GM21737 (cell line): Measurements from ENCODE around the gene LCT.
"Not testable (repeated sequence)": the region's sequence is repeated elsewhere in the genome, so short reads cannot be mapped to it uniquely, and the experiment has no call there.

ENCODE experiments used
- ATAC-seq: cut with Tn5 transposase; IDR thresholded peaks from one replicate; pipeline ENCODE4 v1.9.1; 2021; ENCODE audit warnings: mild to moderate bottlenecking, moderate library complexity; ENCODE audit not compliant: unreplicated experiment

Gene LCT

DNA sequence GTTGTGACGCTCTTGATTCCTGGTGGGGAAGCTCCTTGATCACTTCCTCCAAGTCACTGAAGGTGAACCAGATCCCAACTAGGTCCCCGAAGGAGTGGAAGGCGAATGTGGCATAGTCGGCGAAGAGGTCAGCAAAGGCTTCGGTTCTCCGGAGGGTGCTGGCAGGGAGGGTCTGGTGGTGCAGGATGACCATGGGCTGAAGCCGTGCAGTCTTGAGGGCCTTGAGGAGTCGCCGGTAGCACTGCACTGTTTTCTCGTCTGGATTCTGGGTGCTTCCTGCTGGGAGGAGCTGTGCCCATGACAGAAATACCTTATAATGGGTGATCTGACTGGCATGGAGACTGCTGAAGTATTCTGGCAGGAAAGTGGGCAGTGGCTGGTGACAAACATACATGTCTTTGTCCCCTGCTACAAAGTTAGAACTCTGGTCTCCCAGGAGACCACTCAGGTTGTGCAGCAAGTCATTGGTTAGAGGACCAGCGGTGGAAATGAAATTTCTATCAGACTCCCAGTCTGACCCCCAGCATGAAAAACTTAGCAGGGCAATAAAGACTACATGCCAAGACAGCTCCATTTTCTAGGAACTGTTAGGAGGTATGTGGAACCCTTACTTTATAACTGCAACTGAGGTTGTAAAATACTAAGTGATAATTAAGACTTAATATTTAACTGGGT lies at the start of gene LCT:
Gene LCT, minus strand, starts transcription at position 589 of the 675 bp plus-strand sequence. Its CDS starts 15 bp downstream, at position 574.
- no peak for ATAC-seq

DNA sequence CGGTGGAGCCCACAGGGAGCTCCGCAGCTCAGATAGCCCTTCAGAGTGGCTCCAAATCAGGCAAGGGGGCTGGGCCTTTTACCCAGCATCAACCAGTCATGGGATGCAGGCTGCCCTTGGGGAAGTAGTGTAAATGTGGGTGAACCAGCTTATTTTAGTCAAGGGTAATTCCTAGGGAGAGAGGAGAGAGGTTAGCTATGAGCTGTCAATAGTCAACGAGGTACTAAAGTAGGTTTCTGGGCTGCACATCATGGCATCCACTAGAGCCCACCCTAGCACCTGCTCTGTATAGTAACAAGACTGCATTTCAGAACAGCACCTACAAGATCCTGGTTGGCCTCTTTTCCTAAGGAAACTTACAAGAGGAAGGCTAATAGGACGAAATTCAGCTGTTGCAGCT lies 48.7 kb upstream of the LCT start:
- ATAC-seq = no peak

- ATAC-seq = no peak
Observed at GRCh38 chr2:135882415-135882814, 45.4 kb upstream of the LCT start.

DNA sequence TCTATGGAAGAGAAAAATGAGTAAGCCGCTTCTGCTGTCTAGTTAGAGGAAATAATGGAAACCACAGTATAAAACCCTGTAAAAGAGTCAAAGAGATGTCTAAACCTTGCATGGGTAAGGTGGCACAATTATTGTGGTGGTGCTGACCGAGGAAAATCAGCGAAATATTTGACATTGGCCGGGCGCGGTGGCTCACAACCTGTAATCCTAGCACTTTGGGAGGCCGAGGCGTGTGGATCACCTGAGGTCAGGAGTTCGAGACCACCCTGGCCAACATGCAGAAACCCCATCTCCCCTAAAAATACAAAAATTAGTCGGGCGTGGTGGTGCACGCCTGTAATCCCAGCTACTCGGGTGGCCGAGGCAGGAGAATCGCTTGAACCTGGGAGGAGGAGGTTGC lies 39.8 kb upstream of the LCT start:
- not testable (repeated sequence) for ATAC-seq

- ATAC-seq = peak; percentile 92
Observed at GRCh38 chr2:135876066-135876711, 39.2 kb upstream of the LCT start, which contains the start of gene MCM6. Gene MCM6 (minus strand): TSS chr2:135876443. CDS start chr2:135876365, 78 bp downstream.

- ATAC-seq = peak; percentile 49
Observed at GRCh38 chr2:135875491-135876065, 38.6 kb upstream of the LCT start.

GRCh38 chr2:135874777-135875365 lies 37.9 kb upstream of the LCT start:
- ATAC-seq = no peak

DNA sequence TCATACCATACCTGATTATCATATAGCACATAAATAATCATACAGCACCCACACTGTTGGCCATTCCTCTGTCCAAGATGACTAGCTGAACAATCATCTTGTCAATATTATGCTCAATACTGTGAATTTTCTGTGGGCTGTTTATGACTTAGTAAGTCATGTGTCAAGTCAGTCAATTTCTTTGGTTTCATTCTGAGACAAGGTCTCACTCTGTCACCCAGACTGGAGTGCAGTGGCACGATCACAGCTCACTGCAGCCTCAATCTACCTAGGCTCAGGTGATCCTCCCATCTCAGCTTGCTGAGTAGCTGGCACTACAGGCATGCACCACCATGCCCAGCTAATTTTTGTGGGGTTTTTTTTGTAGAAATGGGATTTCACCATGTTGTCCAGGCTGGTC lies 33.6 kb upstream of the LCT start:
- no peak for ATAC-seq

- ATAC-seq = no peak
Observed at GRCh38 chr2:135863233-135863632, 26.2 kb upstream of the LCT start.

- ATAC-seq = no peak
Observed at GRCh38 chr2:135862718-135863117, 25.7 kb upstream of the LCT start.

DNA sequence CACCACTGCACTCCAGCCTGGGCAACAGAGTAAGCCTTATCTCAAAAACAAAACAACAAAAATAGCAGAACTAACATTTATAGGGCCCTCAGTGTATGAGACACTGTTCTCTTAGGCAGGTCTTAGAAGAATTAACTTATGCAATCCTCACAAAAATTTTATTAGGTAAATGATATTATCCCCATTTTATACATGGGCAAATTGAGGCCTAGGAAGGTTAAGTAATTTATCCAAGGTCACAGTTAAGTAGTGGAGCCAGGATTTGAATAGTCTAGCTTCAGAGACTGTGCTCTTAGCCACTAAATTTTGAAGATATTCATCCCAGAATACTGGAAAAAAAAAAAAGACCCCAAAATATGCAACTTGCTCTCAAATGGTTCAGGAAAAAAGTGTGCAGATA lies 16.4 kb upstream of the LCT start:
- ATAC-seq = no peak

DNA sequence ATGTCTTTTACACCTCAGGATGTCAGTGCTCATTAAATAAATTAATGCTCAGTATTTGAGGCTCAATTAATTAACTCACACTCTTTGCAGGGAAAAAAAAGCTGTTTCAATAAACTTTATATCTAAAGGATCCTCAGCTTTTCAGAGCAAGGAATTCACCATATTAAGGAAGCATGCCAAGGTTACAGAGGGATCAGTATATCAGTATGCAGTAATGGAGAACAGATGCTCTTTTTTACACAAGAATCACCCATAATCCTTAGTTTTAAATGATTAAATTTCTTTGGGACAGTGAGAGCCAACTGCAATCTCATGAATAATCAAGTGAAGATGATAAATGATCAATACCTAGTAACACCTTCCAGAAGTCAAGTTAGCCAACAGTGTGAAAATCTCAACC lies 14.9 kb upstream of the LCT start:
- no peak for ATAC-seq

- ATAC-seq = no peak
Observed at GRCh38 chr2:135850892-135851668, 14.1 kb upstream of the LCT start.

DNA sequence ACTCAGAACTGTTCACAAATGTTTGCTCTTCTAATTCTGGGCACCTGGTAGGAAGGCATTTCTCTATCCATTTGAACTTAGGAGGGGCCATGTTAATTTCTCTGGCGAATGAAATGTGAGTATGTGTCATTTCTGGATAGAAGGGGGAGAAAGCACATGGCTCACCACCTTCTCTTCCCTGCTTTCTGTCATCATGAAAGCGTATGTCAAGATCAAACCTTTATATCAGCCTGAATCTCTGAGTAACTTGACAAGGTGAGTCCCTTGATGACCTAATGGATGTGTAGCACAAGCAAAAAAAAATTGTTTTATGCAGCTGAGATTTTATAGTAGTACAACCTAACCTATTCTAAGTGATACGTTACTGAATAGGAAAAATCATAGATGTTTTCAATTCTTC lies 12.1 kb upstream of the LCT start:
- no peak for ATAC-seq

GRCh38 chr2:135845997-135846396 lies 9.0 kb upstream of the LCT start:
- ATAC-seq = no peak

GRCh38 chr2:135845257-135845656 lies 8.3 kb upstream of the LCT start:
- ATAC-seq = no peak

DNA sequence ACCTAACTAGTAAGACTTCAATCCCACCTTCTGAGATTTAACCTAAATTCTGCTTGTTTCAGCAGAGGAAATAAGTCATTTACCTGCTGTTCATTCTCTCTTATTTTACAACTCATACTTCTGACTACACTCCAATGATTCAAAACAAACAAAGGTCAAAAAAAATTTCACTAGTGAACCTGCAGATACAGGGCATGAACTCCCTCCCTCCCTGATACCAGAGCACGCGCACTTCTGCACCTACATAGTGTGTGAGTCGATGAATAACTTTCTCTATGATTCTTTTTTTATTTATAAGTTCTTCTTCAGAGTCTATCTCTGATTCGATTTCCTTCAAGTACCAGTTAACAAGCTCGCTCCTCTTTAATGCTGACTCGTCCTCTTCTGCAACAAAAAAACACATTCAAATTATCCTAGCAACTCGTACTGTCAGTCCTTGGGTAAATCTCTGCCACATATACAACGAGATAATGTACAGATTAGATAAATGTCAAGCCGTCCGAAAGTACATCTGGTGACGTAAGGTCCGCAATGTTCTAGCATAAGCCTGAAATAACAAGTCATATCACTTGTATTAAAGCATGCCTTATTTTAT lies 7.4 kb upstream of the LCT start:
- no peak for ATAC-seq

GRCh38 chr2:135843671-135844070 lies 6.7 kb upstream of the LCT start:
- no peak for ATAC-seq

DNA sequence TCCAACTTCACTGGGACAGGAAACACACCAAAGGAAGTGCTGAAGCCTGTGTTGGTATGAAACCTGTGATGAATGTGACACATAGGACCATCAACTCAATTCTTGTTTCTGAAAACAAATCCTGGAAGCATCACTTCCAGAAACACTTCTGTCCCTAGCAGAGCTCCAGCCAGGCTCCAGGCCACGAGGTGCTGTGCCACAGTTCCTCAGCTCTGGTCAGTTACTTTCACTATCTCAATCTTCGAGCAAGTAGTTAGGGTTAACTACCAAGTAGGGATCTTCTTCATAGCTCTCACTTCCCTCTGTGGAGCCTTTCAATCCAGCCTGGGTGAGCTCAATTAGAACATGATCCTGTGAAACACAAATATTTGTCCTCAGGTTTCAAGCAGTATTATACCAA lies 3.6 kb upstream of the LCT start:
- ATAC-seq = no peak

GRCh38 chr2:135839713-135840112 lies 2.7 kb upstream of the LCT start:
- ATAC-seq = no peak

DNA sequence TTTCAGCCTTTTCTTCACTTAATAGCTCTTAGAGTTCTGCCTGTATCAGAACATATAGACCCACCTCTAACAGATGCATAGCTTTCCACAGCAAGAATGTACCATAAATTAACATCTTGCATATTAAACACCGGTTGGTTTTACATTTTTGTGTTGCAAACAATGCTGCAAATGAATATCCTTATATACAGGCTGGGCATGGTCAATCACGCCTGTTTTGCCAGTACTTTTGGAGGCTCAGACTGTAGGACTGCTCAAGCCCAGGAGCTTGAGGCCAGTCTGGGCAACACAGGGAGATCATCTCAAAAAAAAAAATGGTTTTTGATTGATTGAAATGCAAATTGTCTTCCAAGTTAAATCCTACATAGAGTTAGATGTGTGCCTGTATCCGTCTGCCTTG lies 1.5 kb upstream of the LCT start:
- ATAC-seq = no peak
